ENCODE results near the gene SDK1. TPM values are rescaled to one million over a fixed set of nuclear protein-coding genes. Genes with fewer than 3 reads are reported as not detected.
"Not testable (repeated sequence)": the region's sequence is repeated elsewhere in the genome, so short reads cannot be mapped to it uniquely, and the experiment has no call there.

SDK1 gene
- total and polyA plus RNA-seq, 2 experiments from 2014 or later = 2.1 to 10.0 TPM

GRCh38 chr7:4093483-4093882 lies 792.4 kb downstream of the SDK1 start:
- ATAC-seq (no peak), DNase-seq (ENCODE audit: low spot score) (no peak)
- H3K36me3 Mint-ChIP-seq (ENCODE audit: low read depth) = peaks cover 21% of the 10 kb centered on the region
- Histone ChIP-seq H3K4me1 (ENCODE audit: insufficient read depth) (no peaks in the 10 kb centered on the region), H3K9me2 (ENCODE audit: insufficient read depth) (0 out of 2 replicates have a peak, but pooled peaks cover 4% of the 10 kb centered on the region), H3F3A (replicated peaks; ENCODE audit: low read depth) (no peaks in the 10 kb centered on the region), H3K79me2 (replicated peaks; ENCODE audit: insufficient read depth) (no peaks in the 10 kb centered on the region), H3K4me3 (no peak overlapping the region), H3K27me3 (ENCODE audit: insufficient read depth) (no peaks in the 10 kb centered on the region), H3K36me3 (ENCODE audit: insufficient read depth) (no peaks in the 10 kb centered on the region), H4K20me1 (replicated peaks; ENCODE audit: insufficient read depth) (no peaks in the 10 kb centered on the region), H2AFZ (no peak overlapping the region), H3K4me2 (no peak overlapping the region), H3K27ac (ENCODE audit: low read depth) (no peak overlapping the region)
- H3K27ac Mint-ChIP-seq = no peak overlapping the region
- no peak overlapping the region for H3K4me3 Mint-ChIP-seq
- H3K4me1 Mint-ChIP-seq = no peaks in the 10 kb centered on the region
- H3K27me3 Mint-ChIP-seq (ENCODE audit: insufficient read depth, low read depth, poor library complexity) = peaks cover 3% of the 10 kb centered on the region
- TF ChIP-seq JUNB (IDR thresholded peaks at IDR 0.05; ENCODE audit: unreplicated experiment) = no peak
- TF ChIP-seq ZNF331 (CRISPR knock-in tag; IDR thresholded peaks at IDR 0.05; ENCODE audit: low read depth) = no peak
- TF ChIP-seq EZH2 (IDR thresholded peaks at IDR 0.05; ENCODE audit: low read depth, unreplicated experiment) = no peak
- no peak for TF ChIP-seq ZNF114 (CRISPR knock-in tag; IDR thresholded peaks at IDR 0.05)
- TF ChIP-seq EZH2phosphoT487 (IDR thresholded peaks at IDR 0.05; ENCODE audit: unreplicated experiment) = no peak
- TF ChIP-seq STAT1 (IDR thresholded peaks at IDR 0.05; ENCODE audit: unreplicated experiment) = no peak
- TF ChIP-seq REST (IDR thresholded peaks at IDR 0.05; ENCODE audit: unreplicated experiment) = no peak
- H3K9me3 Mint-ChIP-seq = peaks cover 29% of the 10 kb centered on the region

GRCh38 chr7:4094158-4094557 lies 793.1 kb downstream of the SDK1 start:
- DNase-seq (ENCODE audit: low spot score); H3K27ac Mint-ChIP-seq: not testable (repeated sequence)

More at GRCh38 chr7:4094158-4094557, 793.1 kb downstream of the SDK1 start:
- not testable (repeated sequence) for H3F3A ChIP-seq (replicated peaks; ENCODE audit: low read depth); H4K20me1 ChIP-seq (replicated peaks; ENCODE audit: insufficient read depth); H3K4me1 Mint-ChIP-seq; H3K4me3 ChIP-seq; H3K4me3 Mint-ChIP-seq; ATAC-seq; H3K27ac ChIP-seq (ENCODE audit: low read depth); H3K4me1 ChIP-seq (ENCODE audit: insufficient read depth); H3K79me2 ChIP-seq (replicated peaks; ENCODE audit: insufficient read depth); H3K27me3 Mint-ChIP-seq (ENCODE audit: insufficient read depth, low read depth, poor library complexity); H2AFZ ChIP-seq; H3K9me2 ChIP-seq (ENCODE audit: insufficient read depth); H3K27me3 ChIP-seq (ENCODE audit: insufficient read depth); H3K36me3 ChIP-seq (ENCODE audit: insufficient read depth); H3K4me2 ChIP-seq
- Mint-ChIP-seq H3K9me3 (peaks cover 26% of the 10 kb centered on the region), H3K36me3 (ENCODE audit: low read depth) (peaks cover 24% of the 10 kb centered on the region)

Measured in GM23338 (cell line).